ENCODE results near the gene MAD2L2.

Gene MAD2L2

GRCh38 chr1:11678442-11678841 is 2.5 kb downstream of the MAD2L2 start:
- Histone ChIP-seq H3K4me1 (ENCODE audit: insufficient read depth, low read length, severe bottlenecking) (peaks cover 7% of the 10 kb centered on the region), H3K4me2 (ENCODE audit: low read length) (no peak overlapping the region), H3K9me2 (ENCODE audit: low read depth, low read length) (no peaks in the 10 kb centered on the region), H3K4me3 (ENCODE audit: low read depth, low read length, poor library complexity, severe bottlenecking) (no peak overlapping the region), H3K36me3 (ENCODE audit: insufficient read depth, low read length) (peaks cover 19% of the 10 kb centered on the region), H2AFZ (ENCODE audit: low read length) (no peak overlapping the region), H3K9me3 (ENCODE audit: low read length) (no peaks in the 10 kb centered on the region), H3F3A (ENCODE audit: insufficient read depth, low read length) (no peaks in the 10 kb centered on the region), H3K27me3 (ENCODE audit: insufficient read depth, low read length) (no peaks in the 10 kb centered on the region), H3K27ac (ENCODE audit: low read depth, low read length, poor library complexity, severe bottlenecking) (no peak overlapping the region), H4K20me1 (ENCODE audit: insufficient read depth, low read length) (no peaks in the 10 kb centered on the region), H3K9ac (ENCODE audit: low read length) (no peak overlapping the region), H3K79me2 (ENCODE audit: insufficient read depth, low read length) (no peaks in the 10 kb centered on the region)
- TF ChIP-seq CTCF (IDR thresholded peaks at IDR 0.05; ENCODE audit: low read length), result no peak
- no peak for TF ChIP-seq EZH2 (IDR thresholded peaks at IDR 0.05; ENCODE audit: borderline replicate concordance, low read length)

GRCh38 chr1:11676386-11677103 is 4.4 kb downstream of the MAD2L2 start:
- H3K4me2 ChIP-seq (ENCODE audit: low read length), result no peak overlapping the region
- no peak overlapping the region for H3K9ac ChIP-seq (ENCODE audit: low read length)
- no peak overlapping the region for H2AFZ ChIP-seq (ENCODE audit: low read length)
- no peaks in the 10 kb centered on the region for H3K9me3 ChIP-seq (ENCODE audit: low read length)
- H3K27ac ChIP-seq (ENCODE audit: low read depth, low read length, poor library complexity, severe bottlenecking), result no peak overlapping the region
- no peak for TF ChIP-seq EZH2 (IDR thresholded peaks at IDR 0.05; ENCODE audit: borderline replicate concordance, low read length)
- TF ChIP-seq CTCF (IDR thresholded peaks at IDR 0.05; ENCODE audit: low read length), result peak; percentile 16; the same call in 1 of the 2 replicates
- H3K9me2 ChIP-seq (ENCODE audit: low read depth, low read length), result no peaks in the 10 kb centered on the region
- peaks cover 28% of the 10 kb centered on the region for H3K36me3 ChIP-seq (ENCODE audit: insufficient read depth, low read length)
- peaks cover 1% of the 10 kb centered on the region for H3K4me1 ChIP-seq (ENCODE audit: insufficient read depth, low read length, severe bottlenecking)
- no peaks in the 10 kb centered on the region for H3K79me2 ChIP-seq (ENCODE audit: insufficient read depth, low read length)
- no peaks in the 10 kb centered on the region for H3K27me3 ChIP-seq (ENCODE audit: insufficient read depth, low read length)
- H3K4me3 ChIP-seq (ENCODE audit: low read depth, low read length, poor library complexity, severe bottlenecking), result no peak overlapping the region
- no peaks in the 10 kb centered on the region for H3F3A ChIP-seq (ENCODE audit: insufficient read depth, low read length)
- no peaks in the 10 kb centered on the region for H4K20me1 ChIP-seq (ENCODE audit: insufficient read depth, low read length)

- no peaks in the 10 kb centered on the region for H3K9me2 ChIP-seq (ENCODE audit: low read depth, low read length)
- H3K79me2 ChIP-seq (ENCODE audit: insufficient read depth, low read length), result no peaks in the 10 kb centered on the region
- no peaks in the 10 kb centered on the region for H3K9me3 ChIP-seq (ENCODE audit: low read length)
- H3K4me3 ChIP-seq (ENCODE audit: low read depth, low read length, poor library complexity, severe bottlenecking), result no peak overlapping the region
- H3F3A ChIP-seq (ENCODE audit: insufficient read depth, low read length), result no peaks in the 10 kb centered on the region
- no peaks in the 10 kb centered on the region for H3K4me1 ChIP-seq (ENCODE audit: insufficient read depth, low read length, severe bottlenecking)
- no peak overlapping the region for H3K4me2 ChIP-seq (ENCODE audit: low read length)
- H3K9ac ChIP-seq (ENCODE audit: low read length), result no peak overlapping the region
- no peaks in the 10 kb centered on the region for H3K27me3 ChIP-seq (ENCODE audit: insufficient read depth, low read length)
- H3K27ac ChIP-seq (ENCODE audit: low read depth, low read length, poor library complexity, severe bottlenecking), result no peak overlapping the region
- no peaks in the 10 kb centered on the region for H4K20me1 ChIP-seq (ENCODE audit: insufficient read depth, low read length)
- peaks cover 28% of the 10 kb centered on the region for H3K36me3 ChIP-seq (ENCODE audit: insufficient read depth, low read length)
- TF ChIP-seq EZH2 (IDR thresholded peaks at IDR 0.05; ENCODE audit: borderline replicate concordance, low read length) (no peak), CTCF (IDR thresholded peaks at IDR 0.05; ENCODE audit: low read length) (no peak)
- H2AFZ ChIP-seq (ENCODE audit: low read length), result no peak overlapping the region
Measured at GRCh38 chr1:11675325-11675724, 5.6 kb downstream of the MAD2L2 start.

All from OCI-LY1 (cell line).